Gastroesophageal sphincter (tissue), 4 donors: ENCODE data around the gene FMNL3. TPM values are rescaled to one million over a fixed set of nuclear protein-coding genes. Genes with fewer than 3 reads are reported as not detected.
"Not testable (repeated sequence)": the region's sequence is repeated elsewhere in the genome, so short reads cannot be mapped to it uniquely, and the experiment has no call there.

Experiments
- ATAC-seq: fragments of 150-250 bp; one replicate; pipeline ENCODE4 v1.9.1; 2016; ENCODE audit warnings: mild to moderate bottlenecking, moderate library complexity
- H3K27ac ChIP-seq, 4 donors: fragments of 200-600 bp; sonication (generic) in 3 of 4; 1 replicate in 3 of 4; 2 replicates in 1 of 4; pipeline ENCODE4 v1.5.1; 2016 to 2019
- H3K27me3 ChIP-seq: fragments of 200-600 bp; sonication (generic); one replicate; pipeline ENCODE4 v1.5.1; 2019
- H3K36me3 ChIP-seq, 2 donors: fragments of 200-600 bp; sonication (generic); one replicate each; pipeline ENCODE4 v1.5.1; 2019; ENCODE audit warnings: control low read depth in 1 of 2
- H3K4me1 ChIP-seq, 3 donors: fragments of 200-600 bp; sonication (generic); 1 replicate in 2 of 3; 2 replicates in 1 of 3; pipeline ENCODE4 v1.5.1; 2016 to 2019; ENCODE audit warnings: control low read depth in 2 of 3
- H3K4me3 ChIP-seq, 2 donors: fragments of 200-600 bp; sonication (generic); one replicate each; pipeline ENCODE4 v1.5.1; 2019; ENCODE audit warnings: mild to moderate bottlenecking in 1 of 2, moderate library complexity in 1 of 2
- H3K9me3 ChIP-seq, 3 donors: fragments of 200-600 bp; sonication (generic); one replicate each; pipeline ENCODE4 v1.5.1; 2017 to 2019; ENCODE audit warnings: control low read depth in 2 of 3
- CTCF ChIP-seq, 4 experiments: fragments of 200-600 bp in 2 of 4; fragments of 450-650 bp in 2 of 4; sonication (generic) in 1 of 4; IDR thresholded peaks; one replicate each; pipeline ENCODE4 v1.5.1; 2017 to 2019; ENCODE audit warnings: antibody characterized with exemption in 4 of 4, mild to moderate bottlenecking in 2 of 4, moderate library complexity in 2 of 4
- EP300 ChIP-seq: sonication (generic); formaldehyde crosslinking; IDR thresholded peaks from one replicate; pipeline ENCODE4 v1.6.1; 2017; ENCODE audit warnings: antibody characterized with exemption, mild to moderate bottlenecking
- POLR2A ChIP-seq, 2 donors: fragments of 450-650 bp; IDR thresholded peaks; one replicate each; pipeline ENCODE4 v1.6.1; 2017; ENCODE audit warnings: antibody characterized with exemption in 2 of 2, mild to moderate bottlenecking in 2 of 2, moderate library complexity in 1 of 2
- POLR2AphosphoS5 ChIP-seq: sonication (generic); formaldehyde crosslinking; IDR thresholded peaks from one replicate; pipeline ENCODE4 v1.6.1; 2017; ENCODE audit warnings: antibody characterized with exemption
- WGBS, 2 donors: methylation state at CpG; one replicate each; pipeline ENCODE4 v1.1.5; 2018; ENCODE audit warnings: low coverage in 1 of 2; 5-methylcytosine and 5-hydroxymethylcytosine counted together
- total RNA-seq, 4 donors: library from RNA; depleted of rRNA; stranded (reverse); fragments of >200 nt; gene quantifications; one replicate each; pipeline ENCODE4 v1.1.0, GENCODE V29; 2016

FMNL3 gene
- total RNA-seq, 4 donors from 2014 or later = 10.4 to 15.4 (median 12.6) TPM

- WGBS, 2 donors = 75% methylated on average over 1 of the region's 1 CpG; no CpG with 5 or more reads in 1 of the 2 donors
Observed at GRCh38 chr12:49618576-49618975, 88.6 kb downstream of the FMNL3 start.

GRCh38 chr12:49616533-49617219, 90.5 kb downstream of the FMNL3 start:
- no peaks in the 10 kb centered on the region for H3K36me3 ChIP-seq
- WGBS, 2 donors = 50 to 63% methylated on average over 4 to 5 of the region's 5 CpGs
- ATAC-seq = no peak
- H3K4me1 ChIP-seq = peaks cover 0 to 5% (median 2%) of the 10 kb centered on the region in 3 donors
- no peak for TF ChIP-seq CTCF (IDR thresholded peaks at IDR 0.05)
- TF ChIP-seq POLR2A (IDR thresholded peaks at IDR 0.05) = no peak
- no peak for TF ChIP-seq EP300
- no peak for TF ChIP-seq POLR2AphosphoS5
- H3K4me3 ChIP-seq = no peak overlapping the region
- peaks cover 4% of the 10 kb centered on the region for H3K27me3 ChIP-seq
- no peak overlapping the region for H3K27ac ChIP-seq
- no peaks in the 10 kb centered on the region for H3K9me3 ChIP-seq

More at GRCh38 chr12:49618576-49618975, 88.6 kb downstream of the FMNL3 start:
- no peak for ATAC-seq
- Histone ChIP-seq H3K36me3 (no peaks in the 10 kb centered on the region), H3K4me1 (peaks cover 0 to 17% (median 9%) of the 10 kb centered on the region in 3 donors), H3K4me3 (no peak overlapping the region), H3K9me3 (no peaks in the 10 kb centered on the region), H3K27ac (no peak overlapping the region), H3K27me3 (peaks cover 3% of the 10 kb centered on the region)
- TF ChIP-seq CTCF (IDR thresholded peaks at IDR 0.05) = no peak
- no peak for TF ChIP-seq POLR2A (IDR thresholded peaks at IDR 0.05)
- TF ChIP-seq POLR2AphosphoS5 = no peak
- no peak for TF ChIP-seq EP300

GRCh38 chr12:49615725-49616124, 91.5 kb downstream of the FMNL3 start:
- 94 to 98% methylated on average over 2 to 7 of the region's 7 CpGs for WGBS, 2 donors
- no peaks in the 10 kb centered on the region for H3K4me1 ChIP-seq
- H3K4me3 ChIP-seq = no peak overlapping the region
- no peak overlapping the region for H3K27ac ChIP-seq
- no peak for TF ChIP-seq CTCF (IDR thresholded peaks at IDR 0.05)
- TF ChIP-seq EP300 = no peak
- no peak for TF ChIP-seq POLR2A (IDR thresholded peaks at IDR 0.05)
- no peak for TF ChIP-seq POLR2AphosphoS5
- ATAC-seq = no peak
- peaks cover 0 to 2% (median 0%) of the 10 kb centered on the region in 3 donors for H3K9me3 ChIP-seq
- H3K36me3 ChIP-seq = no peaks in the 10 kb centered on the region
- peaks cover 4% of the 10 kb centered on the region for H3K27me3 ChIP-seq

- Histone ChIP-seq H3K4me1 (no peaks in the 10 kb centered on the region), H3K4me3 (no peak overlapping the region), H3K9me3 (peaks cover 0 to 8% (median 0%) of the 10 kb centered on the region in 3 donors), H3K27ac (no peak overlapping the region), H3K27me3 (peaks cover 4% of the 10 kb centered on the region), H3K36me3 (no peaks in the 10 kb centered on the region)
- no peak for ATAC-seq
- TF ChIP-seq CTCF (IDR thresholded peaks at IDR 0.05) (no peak), EP300 (no peak), POLR2A (IDR thresholded peaks at IDR 0.05) (no peak), POLR2AphosphoS5 (no peak)
Observed at GRCh38 chr12:49612210-49612609, 95.0 kb downstream of the FMNL3 start.

- not testable (repeated sequence) for H3K4me3 ChIP-seq, ATAC-seq, H3K36me3 ChIP-seq, H3K27ac ChIP-seq, H3K27me3 ChIP-seq, H3K9me3 ChIP-seq, H3K4me1 ChIP-seq
- WGBS, 2 donors = 95 to 97% methylated on average over 3 to 4 of the region's 4 CpGs
Observed at GRCh38 chr12:49610785-49611184, 96.4 kb downstream of the FMNL3 start.
